Suppressor macrophage treated with lipopolysaccharide for 1 hour (primary cell): ENCODE data around the gene SLFN12L.
"Not testable (repeated sequence)": the region's sequence is repeated elsewhere in the genome, so short reads cannot be mapped to it uniquely, and the experiment has no call there.

Experiments used
- DNase-seq, 3 donors: peaks; one replicate each; pipeline ENCODE4 v3.0.0-alpha.2; 2020 to 2022

SLFN12L gene

GRCh38 chr17:35493040-35493439 is 44.4 kb downstream of the SLFN12L start:
- DNase-seq, result no peak

- no peak for DNase-seq
These were observed 46.1 kb downstream of the SLFN12L start for GRCh38 chr17:35491417-35491816.

GRCh38 chr17:35489944-35490343 is 47.5 kb downstream of the SLFN12L start:
- DNase-seq, result no peak

- DNase-seq, result peak; percentile 18 to 57 (median 38)
These were observed 48.5 kb downstream of the SLFN12L start for GRCh38 chr17:35488991-35489390.

DNA sequence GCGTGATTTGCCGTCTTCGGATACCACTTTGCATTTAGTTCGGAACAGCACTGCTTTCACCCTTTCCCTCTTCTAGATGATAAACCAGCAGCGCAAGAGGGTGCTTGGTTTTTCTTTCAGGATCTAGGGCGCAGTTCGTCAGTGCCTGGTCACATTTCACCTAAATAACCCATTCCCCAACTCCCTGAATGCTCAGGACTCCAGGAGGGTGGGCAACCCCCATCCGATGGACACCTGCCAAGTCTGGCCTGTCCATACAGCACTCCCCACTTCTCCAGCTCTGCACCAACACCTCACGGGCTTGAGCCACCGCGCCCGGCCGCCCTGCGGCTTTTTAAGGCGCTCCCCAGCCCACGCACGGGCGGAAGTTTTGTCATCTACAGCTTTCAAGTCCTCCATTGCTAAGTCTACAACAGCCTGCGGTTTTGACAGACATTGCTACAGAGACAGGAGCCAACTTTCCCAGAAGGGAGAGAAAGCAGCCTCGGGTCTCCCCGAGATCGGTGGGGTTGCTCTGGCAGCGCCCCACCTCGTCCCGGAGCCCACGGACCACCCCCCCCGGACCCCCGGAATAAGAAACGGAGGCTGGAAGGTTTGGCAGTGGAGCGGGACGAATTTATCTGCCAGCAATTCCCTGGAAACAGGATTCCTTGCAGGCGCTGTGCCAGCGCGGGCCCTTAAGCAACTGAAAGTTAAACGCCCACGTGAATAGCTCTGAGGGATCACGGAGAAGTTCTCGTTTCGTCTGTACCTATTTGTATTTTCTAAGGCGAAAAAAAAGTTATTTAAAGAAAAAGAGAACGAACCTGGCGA is 50.4 kb downstream of the SLFN12L start:
- DNase-seq, result peak; percentile 92 to 95 (median 95)

DNA sequence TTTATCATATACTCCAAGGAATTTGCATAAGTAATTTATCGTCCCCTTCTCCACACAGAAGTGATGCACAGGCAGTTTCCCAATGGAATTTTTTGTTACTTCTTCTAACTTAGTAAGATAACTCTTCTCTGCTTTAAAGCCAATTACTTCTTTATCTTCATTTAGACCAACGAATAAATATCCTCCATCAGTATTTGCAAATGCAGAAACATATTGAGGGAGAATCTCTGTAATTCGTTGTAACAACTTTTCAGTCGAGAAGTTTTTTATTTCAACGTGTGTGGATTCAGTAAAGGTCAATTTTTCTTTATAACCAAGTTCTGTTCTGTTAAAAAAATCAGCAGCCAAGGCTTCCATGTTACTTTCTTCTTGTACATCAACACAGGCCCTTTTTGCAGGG is 58.2 kb downstream of the SLFN12L start:
- DNase-seq, result no peak

GRCh38 chr17:35477248-35477647 is 60.2 kb downstream of the SLFN12L start:
- no peak for DNase-seq

GRCh38 chr17:35476283-35476820 is 61.1 kb downstream of the SLFN12L start:
- no peak for DNase-seq

- DNase-seq, result no peak
These were observed 69.0 kb downstream of the SLFN12L start for GRCh38 chr17:35468475-35468874.

GRCh38 chr17:35467824-35468223 is 69.7 kb downstream of the SLFN12L start:
- no peak for DNase-seq

GRCh38 chr17:35460354-35460851 is 77.1 kb downstream of the SLFN12L start:
- peak in 1 of 3 donors; percentile 30 for DNase-seq

- DNase-seq, result not testable (repeated sequence)
These were observed 83.4 kb downstream of the SLFN12L start for GRCh38 chr17:35454035-35454434.

DNA sequence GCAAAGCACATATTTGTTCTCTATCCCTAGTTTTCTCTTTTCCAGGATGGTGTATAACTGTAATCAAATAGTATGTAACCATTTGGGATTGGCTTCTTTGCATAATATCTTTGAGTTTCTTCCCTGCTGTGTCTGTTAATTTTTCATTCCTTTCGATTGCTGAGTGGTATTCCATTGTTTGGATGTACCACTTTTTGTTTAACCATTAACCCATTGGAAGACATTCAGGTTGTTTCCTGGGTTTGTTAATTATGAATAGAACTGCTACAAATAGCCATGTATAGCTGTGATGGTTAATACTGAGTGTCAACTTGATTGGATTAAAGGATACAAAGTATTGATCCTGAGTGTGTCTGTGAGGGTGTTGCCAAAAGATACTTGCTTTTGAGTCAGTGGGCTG is 84.3 kb downstream of the SLFN12L start:
- no peak for DNase-seq

DNA sequence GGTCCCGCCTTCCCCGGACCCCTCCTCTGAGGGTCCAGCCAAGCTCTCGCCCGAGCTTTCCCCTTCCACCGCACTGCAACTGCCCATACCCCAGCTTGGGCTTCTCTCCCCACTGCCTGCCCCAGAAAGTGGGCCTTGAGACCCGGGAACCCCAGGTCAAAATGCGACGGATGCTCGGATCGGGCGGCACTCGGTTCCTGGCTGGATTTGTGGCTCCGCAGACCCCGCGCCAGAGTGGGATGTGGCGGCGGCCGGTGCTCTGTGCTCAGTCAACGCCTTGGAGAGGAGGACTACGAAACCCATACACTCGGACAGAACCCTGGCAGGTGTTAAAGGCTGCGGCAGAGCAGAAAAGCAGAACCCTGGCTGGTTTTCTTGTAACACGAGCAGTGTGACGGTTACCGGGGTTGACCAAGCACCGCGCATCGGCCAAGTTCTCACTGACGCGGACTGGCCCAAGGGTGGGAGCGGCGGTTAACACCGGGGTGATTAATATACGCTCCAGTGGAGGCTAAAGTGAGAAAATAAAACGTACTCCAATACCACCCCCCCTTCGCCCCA is 88.0 kb downstream of the SLFN12L start:
- peak; percentile 28 to 57 (median 40) for DNase-seq

- no peak for DNase-seq
These were observed 88.6 kb downstream of the SLFN12L start for GRCh38 chr17:35448899-35449227.

DNA sequence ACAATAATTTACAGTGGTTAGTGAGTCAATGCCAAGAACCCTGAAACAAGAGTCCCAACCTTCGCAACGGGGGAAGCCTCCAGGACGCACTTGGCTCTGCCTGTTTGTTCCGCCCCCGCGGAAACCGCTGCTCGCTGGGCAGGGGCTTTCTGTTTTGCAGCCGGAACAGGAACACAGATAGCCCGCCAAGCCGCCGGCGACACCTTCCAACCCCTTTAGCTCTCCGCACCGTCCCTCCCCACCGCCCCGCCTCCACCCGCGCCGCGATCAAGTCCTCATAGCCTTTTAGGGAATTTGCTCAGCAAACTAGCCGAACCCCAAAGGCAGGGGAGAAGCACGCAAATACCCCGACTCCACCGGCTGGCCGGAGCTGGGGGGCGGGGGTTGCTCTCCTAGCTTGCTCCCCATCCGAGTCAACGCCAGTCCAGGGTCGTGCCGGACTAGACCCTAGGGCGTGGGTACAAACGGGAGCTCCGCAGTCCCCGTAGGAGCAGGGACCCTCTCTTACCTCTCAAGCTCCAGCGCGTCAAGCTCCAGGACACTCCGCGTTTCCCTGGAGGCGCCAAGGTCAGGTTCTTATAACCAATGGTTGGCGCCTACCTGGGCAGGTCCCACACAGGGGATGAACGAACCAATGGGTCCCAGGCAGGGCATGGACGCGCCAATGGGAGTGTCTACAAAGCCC is 89.1 kb downstream of the SLFN12L start, which contains the start of gene SLFN13:
Gene SLFN13, minus strand, starts transcription at position 553 of the 685 bp plus-strand sequence. CDS start 3,086 bp downstream, outside the sequence.
- DNase-seq, result peak; percentile 97 to 98 (median 98)

- DNase-seq, result no peak
These were observed 90.0 kb downstream of the SLFN12L start for GRCh38 chr17:35447499-35447898.

GRCh38 chr17:35438433-35438832 is 99.0 kb downstream of the SLFN12L start:
- DNase-seq, result no peak

DNA sequence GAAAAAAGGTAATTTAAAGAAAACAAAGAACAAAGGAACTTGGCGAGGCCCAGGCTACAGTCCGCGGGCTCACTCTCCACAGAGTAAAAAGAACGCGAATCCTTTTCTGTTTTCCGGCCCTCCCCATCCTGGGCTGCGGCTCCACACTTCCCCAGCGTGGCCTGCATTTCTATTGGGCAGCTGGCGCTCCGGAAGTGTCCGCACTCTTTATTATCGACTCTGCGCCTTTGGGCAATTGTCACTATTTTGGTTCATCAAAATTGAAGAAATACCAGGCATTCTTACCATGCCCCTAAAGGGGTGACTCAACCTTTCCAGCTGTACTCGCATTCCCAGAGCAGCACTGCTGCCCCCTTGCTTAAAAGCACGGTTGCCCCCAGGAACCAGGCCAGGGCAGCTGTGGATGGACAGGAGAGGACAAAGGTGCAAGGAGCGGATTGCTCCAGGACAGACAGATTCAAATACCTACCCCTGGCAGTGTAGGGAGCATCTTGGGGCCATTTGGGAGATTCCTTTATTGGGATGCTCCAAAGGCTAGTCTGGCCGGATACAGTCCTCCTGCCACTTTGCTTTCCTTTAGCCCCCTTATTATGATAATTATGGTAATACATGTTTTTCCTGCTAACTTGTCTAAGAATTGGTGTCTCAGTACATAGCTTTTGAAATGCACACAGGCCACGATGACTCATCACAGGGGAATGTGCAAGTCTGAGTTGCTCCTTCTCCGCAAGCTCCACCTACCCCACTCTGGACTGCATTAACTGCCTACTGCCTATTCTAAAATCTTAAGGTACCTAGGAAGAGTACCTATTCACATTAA is 104.2 kb downstream of the SLFN12L start:
- peak; percentile 86 to 96 (median 92) for DNase-seq

DNA sequence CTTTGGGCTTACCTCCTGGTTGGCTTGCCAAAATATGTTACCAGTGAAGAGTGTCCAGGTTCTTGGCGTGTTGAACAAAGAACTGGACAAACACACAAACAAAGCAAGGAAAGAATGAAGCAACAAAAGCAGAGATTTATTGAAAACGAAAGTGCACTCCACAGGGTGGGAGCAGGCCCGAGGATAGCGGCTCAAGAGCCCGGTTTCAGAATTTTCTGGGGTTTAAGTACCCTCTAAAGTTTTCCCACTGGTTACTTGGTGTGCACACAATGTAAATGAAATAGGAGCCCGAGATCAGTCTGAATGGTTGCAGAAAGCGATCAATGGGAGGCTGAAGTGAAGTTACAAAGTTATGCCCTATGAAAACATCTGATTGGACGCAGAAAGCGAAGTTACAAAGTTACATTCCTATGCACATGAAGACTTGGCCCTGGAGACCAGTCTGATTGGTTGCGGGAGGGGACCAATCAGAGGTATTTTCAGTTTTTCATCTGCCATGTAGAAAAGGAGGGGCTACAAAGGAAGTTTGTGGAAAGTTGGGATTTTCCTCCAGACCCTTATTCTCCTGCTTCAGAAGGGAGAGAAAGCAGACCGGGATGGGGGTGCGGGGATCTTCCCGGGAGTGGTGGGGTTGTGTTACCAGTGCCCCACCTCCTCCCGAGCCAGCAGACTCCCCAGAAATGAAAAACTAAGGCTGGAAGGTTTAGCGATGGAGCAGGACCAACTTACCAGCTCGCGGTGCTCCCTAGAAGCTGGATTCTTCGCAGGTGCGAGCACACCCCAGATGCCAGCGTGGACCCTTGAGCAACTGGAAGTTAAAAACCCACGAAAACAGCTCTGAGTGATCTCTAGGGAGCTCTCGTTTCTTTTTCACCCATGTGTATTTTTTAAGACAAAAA is 105.1 kb downstream of the SLFN12L start, which contains the start of gene SLFN12:
Gene SLFN12, minus strand, starts transcription at position 325 of the 899 bp plus-strand sequence. CDS start 9,472 bp downstream, outside the sequence.
- peak; percentile 75 to 90 (median 85) for DNase-seq

DNA sequence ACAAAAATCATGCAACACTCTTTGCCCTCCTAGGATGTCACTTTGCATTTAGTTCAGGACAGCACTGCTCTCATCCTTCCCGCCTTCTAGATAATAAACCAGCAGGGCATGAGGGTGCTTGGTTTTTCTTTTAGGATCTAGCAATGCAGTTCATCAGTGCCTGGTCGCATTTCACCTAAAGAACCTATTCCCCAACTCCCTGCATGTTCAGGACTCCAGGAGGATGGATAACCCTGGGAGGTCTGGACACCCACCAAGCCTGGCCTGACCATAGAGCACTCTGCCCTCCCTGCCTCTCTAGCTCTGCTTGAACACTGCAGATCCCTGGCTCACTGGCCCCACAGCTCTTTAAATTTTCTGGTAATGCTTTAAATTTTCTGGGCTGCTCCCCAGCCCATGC is 107.8 kb downstream of the SLFN12L start:
- no peak for DNase-seq
